HepG2 (cell line): ENCODE data around the gene FGF14. TPM values are rescaled to one million over a fixed set of nuclear protein-coding genes. Genes with fewer than 3 reads are reported as not detected.

Source experiments
- ATAC-seq: fragments of 200-7000 bp; cut with Tn5 transposase; 3 replicates; pipeline ENCODE4 v1.9.1; 2020; ENCODE audit warnings: mild to moderate bottlenecking, moderate library complexity
- BruUV-seq: library from RNA; stranded (reverse); fragments of 400-500 nt; replicated peaks from 2 replicates; lab custom pipeline; 2021; lab: Mats Ljungman, UMichigan
- CTCF ChIA-PET: fragments of 300-600 bp; formaldehyde crosslinking; extraction: SDS; loops from one replicate; lab custom pipeline; 2021; ENCODE audit warnings: low total read pairs, inconsistent platforms, low intra/inter-chr PET ratio; lab: Yijun Ruan, JAX
- POLR2A ChIA-PET: fragments of 350-600 bp; sonication (Branson Sonifier 250); formaldehyde crosslinking; loops from one replicate; lab custom pipeline; 2020; ENCODE audit warnings: antibody characterized with exemption, inconsistent platforms; lab: Yijun Ruan, JAX
- DNase-seq: peaks from one replicate; pipeline ENCODE4 v3.0.0-alpha.2; 2015; ENCODE audit warnings: low spot score
- FAIRE-seq: peaks from 3 replicates; lab custom pipeline; 2011; peaks lifted over from hg19 to GRCh38; lab: Jason Lieb, UNC
- H2AFZ ChIP-seq: one replicate; pipeline ENCODE4 v1.6.1; 2011; ENCODE audit warnings: low read length, inconsistent platforms
- H3K27ac ChIP-seq: fragments of 300-600 bp; 3 replicates; pipeline ENCODE4 v1.8.0; 2011; ENCODE audit warnings: mixed run types, mild to moderate bottlenecking, mixed read lengths, low read length, inconsistent platforms; ENCODE audit not compliant: insufficient read depth; ENCODE audit errors: extremely low read length
- H3K27me3 ChIP-seq, 2 experiments: fragments of 200-600 bp in 1 of 2; 2 replicates in 1 of 2; 3 replicates in 1 of 2; pipeline versions ENCODE4 v1.6.0 to v1.8.0; 2011; ENCODE audit warnings: low read length in 2 of 2, mild to moderate bottlenecking in 2 of 2, moderate library complexity in 2 of 2, inconsistent platforms in 1 of 2; ENCODE audit not compliant: insufficient read depth in 2 of 2, control insufficient read depth in 1 of 2
- H3K36me3 ChIP-seq, 2 experiments: fragments of 200-600 bp in 1 of 2; replicated peaks in 1 of 2; 2 replicates in 1 of 2; 3 replicates in 1 of 2; pipeline versions ENCODE4 v1.5.1 to v1.8.0; 2011; ENCODE audit warnings: low read length in 2 of 2, inconsistent platforms in 1 of 2; ENCODE audit not compliant: insufficient read depth in 2 of 2, control insufficient read depth in 1 of 2
- H3K4me1 ChIP-seq: 2 replicates; pipeline ENCODE4 v1.5.1; 2012; ENCODE audit warnings: low read length, inconsistent platforms; ENCODE audit not compliant: insufficient read depth
- H3K4me2 ChIP-seq: 2 replicates; pipeline ENCODE4 v1.6.0; 2011; ENCODE audit warnings: low read depth, low read length, inconsistent platforms
- H3K4me3 ChIP-seq, 3 experiments: fragments of 200-600 bp in 1 of 3; sonication (generic), shearing (Covaris generic) in 1 of 3; replicated peaks in 1 of 3; 2 replicates each; pipeline ENCODE4 v1.5.1; 2011 to 2016; ENCODE audit warnings: low read length in 3 of 3, inconsistent platforms in 2 of 3, low read depth in 2 of 3, mild to moderate bottlenecking in 2 of 3, control low read depth in 1 of 3, mixed read lengths in 1 of 3; ENCODE audit not compliant: insufficient read depth in 1 of 3
- H3K79me2 ChIP-seq: one replicate; pipeline ENCODE4 v1.6.1; 2011; ENCODE audit warnings: low read length, inconsistent platforms; ENCODE audit not compliant: insufficient read depth
- H3K9ac ChIP-seq: 2 replicates; pipeline ENCODE4 v1.6.0; 2011; ENCODE audit warnings: mild to moderate bottlenecking, low read depth, low read length, inconsistent platforms; ENCODE audit not compliant: insufficient read depth
- H3K9me3 ChIP-seq: 2 replicates; pipeline ENCODE4 v1.5.1; 2012; ENCODE audit warnings: mild to moderate bottlenecking, low read length
- H4K20me1 ChIP-seq: 2 replicates; pipeline ENCODE4 v1.6.0; 2011; ENCODE audit warnings: inconsistent platforms, mild to moderate bottlenecking, low read length, moderate library complexity; ENCODE audit not compliant: insufficient read depth
- ATF7 ChIP-seq, 2 experiments: fragments of 450-650 bp in 1 of 2; sonication (generic) in 1 of 2; formaldehyde crosslinking in 1 of 2; IDR thresholded peaks; 2 replicates each; pipeline versions ENCODE4 v1.4.0 to v1.6.1; 2016 to 2020; ENCODE audit warnings: antibody characterized with exemption in 1 of 2, mild to moderate bottlenecking in 1 of 2, missing genetic modification reagents in 1 of 2
- CREB1 ChIP-seq, 2 experiments: fragments of 450-650 bp in 1 of 2; IDR thresholded peaks; 2 replicates each; pipeline ENCODE4 v1.6.1; 2016 to 2017; ENCODE audit warnings: control low read depth in 1 of 2, mild to moderate bottlenecking in 1 of 2, missing compliant biosample characterization in 1 of 2, missing genetic modification characterization in 1 of 2
- FOXM1 ChIP-seq: sonication (generic); formaldehyde crosslinking; IDR thresholded peaks from 2 replicates; pipeline ENCODE4 v1.5.0; 2020; ENCODE audit warnings: missing genetic modification reagents
- HMGA1 ChIP-seq: sonication (generic); formaldehyde crosslinking; conservative IDR thresholded peaks from 2 replicates; pipeline ENCODE4 v1.4.0; 2020; ENCODE audit warnings: missing genetic modification reagents
- PAWR ChIP-seq: sonication (generic); formaldehyde crosslinking; IDR thresholded peaks from 2 replicates; pipeline ENCODE4 v1.4.0; 2020; ENCODE audit warnings: missing genetic modification reagents, mild to moderate bottlenecking, borderline replicate concordance
- PCBP1 ChIP-seq: fragments of 200-400 bp; formaldehyde crosslinking; IDR thresholded peaks from 2 replicates; pipeline ENCODE4 v1.6.1; 2017; ENCODE audit warnings: mild to moderate bottlenecking, low read depth, low read length, borderline replicate concordance
- PRMT3 ChIP-seq: sonication (generic); formaldehyde crosslinking; IDR thresholded peaks from 2 replicates; pipeline ENCODE4 v1.8.1; 2022; ENCODE audit warnings: low read depth, mild to moderate bottlenecking, moderate library complexity, missing genetic modification reagents, borderline replicate concordance
- SMAD1 ChIP-seq: sonication (generic); formaldehyde crosslinking; IDR thresholded peaks from 2 replicates; pipeline ENCODE4 v1.4.0; 2020; ENCODE audit warnings: missing genetic modification reagents, low read depth, mild to moderate bottlenecking, borderline replicate concordance
- SP140L ChIP-seq: sonication (generic); formaldehyde crosslinking; IDR thresholded peaks from 2 replicates; pipeline ENCODE4 v1.4.0; 2020; ENCODE audit warnings: missing genetic modification reagents, borderline replicate concordance
- ZBTB40 ChIP-seq, 2 experiments: fragments of 450-650 bp in 1 of 2; sonication (generic) in 1 of 2; formaldehyde crosslinking in 1 of 2; IDR thresholded peaks; 2 replicates each; pipeline versions ENCODE4 v1.6.1 to v1.8.0; 2016 to 2022; ENCODE audit warnings: antibody characterized with exemption in 1 of 2, mild to moderate bottlenecking in 1 of 2, missing genetic modification reagents in 1 of 2
- ZFX ChIP-seq: sonication (generic); formaldehyde crosslinking; IDR thresholded peaks from 2 replicates; pipeline ENCODE4 v1.4.0; 2020; ENCODE audit warnings: mild to moderate bottlenecking, low read depth, missing genetic modification reagents, moderate library complexity
- ZNF570 ChIP-seq: sonication (generic); formaldehyde crosslinking; IDR thresholded peaks from 2 replicates; pipeline ENCODE4 v1.4.0; 2020; ENCODE audit warnings: mild to moderate bottlenecking, missing genetic modification reagents, borderline replicate concordance
- ZNF605 ChIP-seq: sonication (generic); formaldehyde crosslinking; IDR thresholded peaks from 2 replicates; pipeline ENCODE4 v1.8.0; 2022; ENCODE audit warnings: mild to moderate bottlenecking, missing genetic modification reagents
- WGBS: methylation state at CpG from one replicate; pipeline ENCODE4 v1.1.6; 2017; ENCODE audit warnings: low lambda C conversion rate; 5-methylcytosine and 5-hydroxymethylcytosine counted together
- in situ Hi-C: cut with HindIII; loops from 2 replicates; pipeline ENCODE4 v1.10.0; 2017; ENCODE audit warnings: low pct_unique_long_range_greater_than_20kb; ENCODE audit not compliant: extremely low pct_ligation_motif_present
- intact Hi-C: fragments of 100-400 bp; cut with micrococcal nuclease; formaldehyde crosslinking; loops from one replicate; pipeline ENCODE4 v1.10.0; 2022; ENCODE audit not compliant: unreplicated experiment
- polyA plus RNA-seq, 8 experiments: library from polyadenylated mRNA; depleted of rRNA in 3 of 8; stranded (reverse) in 7 of 8; unstranded in 1 of 8; fragments of >200 nt; fragmentation: Illumina TruSeq in 4 of 8; extraction: Trizol in 4 of 8; gene quantifications; 2 replicates each; pipeline versions ENCODE4 v1.2.1 to v1.2.3, GENCODE V29; 2011 to 2016; ENCODE audit warnings: low read depth in 4 of 8, missing spikeins in 1 of 8, mixed read lengths in 1 of 8; ENCODE audit not compliant: insufficient read depth in 1 of 8
- total RNA-seq, 5 experiments: library from RNA; depleted of rRNA; stranded (reverse); fragments of >200 nt; fragmentation: Illumina TruSeq; extraction: Trizol; gene quantifications; 2 replicates each; pipeline ENCODE4 v1.2.3, GENCODE V29; 2016; ENCODE audit warnings: low read depth in 1 of 5
- TF ChIP-seq, protein P1 (sequence below): sonication (generic); formaldehyde crosslinking; IDR thresholded peaks from 2 replicates; pipeline ENCODE4 v1.4.0; 2020; ENCODE audit warnings: missing genetic modification reagents

Gene FGF14
- total and polyA plus RNA-seq, 2 of the 13 experiments (the other 11 are each of a cell fraction or from before 2014, with no cell fraction given) = not detected

- H3K27ac ChIP-seq = no peak overlapping the region
- BruUV-seq = no TSS peak
- in situ Hi-C loops (no loop called here), intact Hi-C loops (no loop called here)
- H3K36me3 ChIP-seq = no peaks in the 10 kb centered on the region
- H3K4me3 ChIP-seq = no peak overlapping the region
- ATAC-seq (no peak), DNase-seq (no peak), FAIRE-seq (no peak)
- no peaks in the 10 kb centered on the region for H4K20me1 ChIP-seq
- H3K79me2 ChIP-seq = no peaks in the 10 kb centered on the region
- ChIA-PET CTCF (no interaction called here), POLR2A (no interaction called here)
- 0% methylated on average over 1 of the region's 1 CpG for WGBS
- no peak overlapping the region for H2AFZ ChIP-seq
- H3K27me3 ChIP-seq = no peaks in the 10 kb centered on the region
- no peak overlapping the region for H3K4me2 ChIP-seq
- TF ChIP-seq PCBP1 (no peak), ZBTB40 (IDR thresholded peaks at IDR 0.05) (no peak), ZBTB40 (CRISPR knock-in tag; IDR thresholded peaks at IDR 0.05) (no peak), ZNF605 (CRISPR knock-in tag) (no peak), FOXM1 (CRISPR knock-in tag) (no peak), SMAD1 (CRISPR knock-in tag) (no peak), CREB1 (IDR thresholded peaks at IDR 0.05) (peak; percentile 61; the same call in 1 of the 2 replicates), CREB1 (CRISPR knock-in tag; IDR thresholded peaks at IDR 0.05) (no peak), ZFX (CRISPR knock-in tag) (no peak), PAWR (CRISPR knock-in tag) (no peak), HMGA1 (CRISPR knock-in tag) (no peak), PRMT3 (no peak), SP140L (no peak), ZNF570 (CRISPR knock-in tag) (no peak), ATF7 (IDR thresholded peaks at IDR 0.05) (peak; percentile 85), ATF7 (CRISPR knock-in tag; IDR thresholded peaks at IDR 0.05) (no peak)
- TF ChIP-seq, protein P1, sequence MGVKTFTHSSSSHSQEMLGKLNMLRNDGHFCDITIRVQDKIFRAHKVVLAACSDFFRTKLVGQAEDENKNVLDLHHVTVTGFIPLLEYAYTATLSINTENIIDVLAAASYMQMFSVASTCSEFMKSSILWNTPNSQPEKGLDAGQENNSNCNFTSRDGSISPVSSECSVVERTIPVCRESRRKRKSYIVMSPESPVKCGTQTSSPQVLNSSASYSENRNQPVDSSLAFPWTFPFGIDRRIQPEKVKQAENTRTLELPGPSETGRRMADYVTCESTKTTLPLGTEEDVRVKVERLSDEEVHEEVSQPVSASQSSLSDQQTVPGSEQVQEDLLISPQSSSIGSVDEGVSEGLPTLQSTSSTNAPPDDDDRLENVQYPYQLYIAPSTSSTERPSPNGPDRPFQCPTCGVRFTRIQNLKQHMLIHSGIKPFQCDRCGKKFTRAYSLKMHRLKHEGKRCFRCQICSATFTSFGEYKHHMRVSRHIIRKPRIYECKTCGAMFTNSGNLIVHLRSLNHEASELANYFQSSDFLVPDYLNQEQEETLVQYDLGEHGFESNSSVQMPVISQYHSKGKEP (CRISPR knock-in tag) = no peak
- H3K9me3 ChIP-seq = no peaks in the 10 kb centered on the region
- H3K9ac ChIP-seq = no peak overlapping the region
- no peaks in the 10 kb centered on the region for H3K4me1 ChIP-seq
These were observed 25.5 kb downstream of the FGF14 start for GRCh38 chr13:102376318-102376717.
